Posterior cingulate gyrus (tissue), 11 donors: ENCODE results near the gene SUOX.

Experiments used
- DNase-seq, 10 donors: peaks; one replicate each; pipeline versions ENCODE4 v3.0.0 to v3.0.0-alpha.2; 2020 to 2021; ENCODE audit warnings: mixed read lengths in 3 of 10
- intact Hi-C: fragments of 100-400 bp; cut with DNase I; formaldehyde crosslinking; loops from one replicate; pipeline ENCODE4 v1.15.1; 2023

The SUOX gene

DNA sequence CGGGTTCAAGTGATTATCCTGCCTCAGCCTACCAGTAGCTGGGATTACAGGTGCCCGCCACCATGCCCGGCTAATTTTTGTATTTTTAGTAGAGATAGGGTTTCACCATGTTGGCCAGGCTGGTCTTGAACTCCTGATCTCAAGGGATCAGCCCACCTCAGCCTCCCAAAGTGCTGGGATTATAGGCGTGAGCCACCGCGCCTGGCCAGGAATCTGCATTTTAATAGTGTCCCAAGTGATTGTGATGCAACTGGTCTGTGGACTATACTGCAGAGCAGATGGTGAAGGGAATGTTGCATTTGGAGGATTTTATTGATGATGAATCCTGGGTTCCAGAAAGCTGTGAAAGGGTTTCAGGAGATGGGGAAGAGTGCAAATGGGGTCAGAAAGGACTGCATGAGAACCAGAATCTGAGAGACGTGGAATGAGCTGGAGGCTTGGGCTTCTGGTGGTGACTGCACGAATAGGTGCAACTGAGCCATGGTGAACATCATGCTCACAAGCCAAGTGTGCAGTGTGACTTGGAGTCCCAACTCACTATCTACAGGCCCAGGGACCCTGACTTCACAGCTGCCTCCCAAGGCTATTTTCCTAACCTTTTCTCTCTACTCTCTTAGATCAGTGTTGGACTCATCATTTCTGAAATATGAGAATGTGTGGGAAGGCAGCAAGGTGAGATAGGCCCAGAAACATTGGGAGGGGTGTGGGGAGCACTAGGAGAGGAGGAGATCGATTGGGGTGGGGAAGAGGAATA, 49.1 kb downstream of the SUOX start:
- DNase-seq = no peak
- intact Hi-C loops = loop anchor here (5.0 kb wide), 1 partner anchor 56 kb away; the partner anchor contains the start of gene PA2G4

- intact Hi-C loops = no loop called here
- DNase-seq = no peak
These were observed 56.4 kb downstream of the SUOX start for GRCh38 chr12:56053407-56053893.
